Neural cell (in vitro differentiated cells): Measurements from ENCODE around the gene ADAM23. TPM values are rescaled to one million over a fixed set of nuclear protein-coding genes. Genes with fewer than 3 reads are reported as not detected.

ENCODE experiments used
- H2AFZ ChIP-seq: fragments of 200-600, 300-800 bp; sonication (generic), shearing (Covaris generic); 2 replicates; pipeline ENCODE4 v1.6.0; 2014; ENCODE audit warnings: low read depth, mild to moderate bottlenecking, antibody characterized with exemption, low read length, moderate library complexity
- H3F3A ChIP-seq: fragments of 200-600 bp; shearing (Covaris generic); 2 replicates; pipeline ENCODE4 v1.6.1; 2016; ENCODE audit warnings: mild to moderate bottlenecking, moderate library complexity, mixed read lengths, antibody characterized with exemption, low read length; ENCODE audit not compliant: insufficient read depth, poor library complexity, severe bottlenecking
- H3K27ac ChIP-seq: fragments of 200-600, 300-800 bp; sonication (generic), shearing (Covaris generic); 2 replicates; pipeline ENCODE4 v1.5.1; 2014; ENCODE audit warnings: mild to moderate bottlenecking, low read length, moderate library complexity
- H3K27me3 ChIP-seq: fragments of 300-800, 200-600 bp; sonication (generic), shearing (Covaris generic); 2 replicates; pipeline ENCODE4 v1.6.0; 2014; ENCODE audit warnings: mild to moderate bottlenecking, low read depth, low read length, moderate library complexity; ENCODE audit not compliant: insufficient read depth
- H3K36me3 ChIP-seq: fragments of 300-800, 200-600 bp; sonication (generic), shearing (Covaris generic); 2 replicates; pipeline ENCODE4 v1.5.1; 2014; ENCODE audit warnings: mild to moderate bottlenecking, antibody characterized with exemption, low read length, moderate library complexity; ENCODE audit not compliant: insufficient read depth
- H3K4me2 ChIP-seq: fragments of 300-800, 200-600 bp; sonication (generic), shearing (Covaris generic); 2 replicates; pipeline ENCODE4 v1.6.0; 2014; ENCODE audit warnings: mild to moderate bottlenecking, low read length
- H3K4me3 ChIP-seq: fragments of 300-800, 200-600 bp; sonication (generic), shearing (Covaris generic); 2 replicates; pipeline ENCODE4 v1.5.1; 2014; ENCODE audit warnings: mild to moderate bottlenecking, low read length, moderate library complexity
- H3K79me2 ChIP-seq: fragments of 200-600 bp; shearing (Covaris generic); replicated peaks from 2 replicates; pipeline ENCODE4 v1.6.0; 2014; ENCODE audit warnings: mild to moderate bottlenecking, low read length, moderate library complexity; ENCODE audit not compliant: insufficient read depth
- H3K9ac ChIP-seq: fragments of 300-800, 200-600 bp; sonication (generic), shearing (Covaris generic); 2 replicates; pipeline ENCODE4 v1.6.1; 2016; ENCODE audit warnings: mild to moderate bottlenecking, low read length, mixed read lengths
- H3K9me2 ChIP-seq: fragments of 200-600 bp; shearing (Covaris generic); 2 replicates; pipeline ENCODE4 v1.6.1; 2016; ENCODE audit warnings: mild to moderate bottlenecking, low read length, mixed read lengths; ENCODE audit not compliant: insufficient read depth
- H3K9me3 ChIP-seq: fragments of 200-600, 300-800 bp; sonication (generic), shearing (Covaris generic); 2 replicates; pipeline ENCODE4 v1.6.1; 2016; ENCODE audit warnings: mild to moderate bottlenecking, mixed run types, low read length, moderate library complexity, mixed read lengths
- H4K20me1 ChIP-seq: fragments of 200-600 bp; shearing (Covaris generic); 2 replicates; pipeline ENCODE4 v1.6.1; 2016; ENCODE audit warnings: mild to moderate bottlenecking, mixed run types; ENCODE audit not compliant: insufficient read depth
- CTCF ChIP-seq: fragments of 450-650 bp; IDR thresholded peaks from 2 replicates; pipeline ENCODE4 v1.5.1; 2014; ENCODE audit warnings: antibody characterized with exemption, mild to moderate bottlenecking, moderate library complexity; ENCODE audit not compliant: poor library complexity, severe bottlenecking
- EP300 ChIP-seq: fragments of 450-650 bp; conservative IDR thresholded peaks from 2 replicates; pipeline ENCODE4 v1.6.1; 2014; ENCODE audit warnings: antibody characterized with exemption, mild to moderate bottlenecking, moderate library complexity; ENCODE audit not compliant: poor library complexity, severe bottlenecking
- EZH2 ChIP-seq: fragments of 200-600, 300-800 bp; shearing (Covaris generic), sonication (generic); IDR thresholded peaks from 2 replicates; pipeline ENCODE4 v1.6.1; 2014; ENCODE audit warnings: antibody characterized with exemption, low read length, borderline replicate concordance, mild to moderate bottlenecking; ENCODE audit not compliant: insufficient read depth, poor library complexity, severe bottlenecking
- MXI1 ChIP-seq: fragments of 450-650 bp; conservative IDR thresholded peaks from 2 replicates; pipeline ENCODE4 v1.6.1; 2014; ENCODE audit warnings: antibody characterized with exemption, mild to moderate bottlenecking; ENCODE audit not compliant: poor library complexity, severe bottlenecking
- POLR2AphosphoS5 ChIP-seq: IDR thresholded peaks from 2 replicates; pipeline ENCODE4 v1.6.1; 2012
- RAD21 ChIP-seq: fragments of 450-650 bp; conservative IDR thresholded peaks from 2 replicates; pipeline ENCODE4 v1.6.1; 2014; ENCODE audit warnings: antibody characterized with exemption, mild to moderate bottlenecking, moderate library complexity
- SMC3 ChIP-seq: fragments of 450-650 bp; conservative IDR thresholded peaks from 2 replicates; pipeline ENCODE4 v1.6.1; 2014; ENCODE audit warnings: antibody characterized with exemption, mild to moderate bottlenecking, moderate library complexity; ENCODE audit not compliant: poor library complexity
- TAF1 ChIP-seq: IDR thresholded peaks from 2 replicates; pipeline ENCODE4 v1.6.1; 2012; ENCODE audit warnings: low read depth
- polyA plus RNA-seq: library from polyadenylated mRNA; depleted of rRNA; stranded (reverse); fragments of >200 nt; gene quantifications from 2 replicates; pipeline ENCODE4 v1.2.3, GENCODE V29; 2014
- TF ChIP-seq, protein P1 (sequence below): IDR thresholded peaks from 2 replicates; pipeline ENCODE4 v1.6.1; 2012; ENCODE audit warnings: borderline replicate concordance

ADAM23 gene
- polyA plus RNA-seq, 1 donor from 2014 or later, result 75.2 TPM

- no peak overlapping the region for H2AFZ ChIP-seq
- no peak overlapping the region for H3K4me3 ChIP-seq
- peaks cover 8% of the 10 kb centered on the region for H3K36me3 ChIP-seq
- no peak overlapping the region for H3K9ac ChIP-seq
- H3K9me3 ChIP-seq, result no peaks in the 10 kb centered on the region
- H3K4me2 ChIP-seq, result no peak overlapping the region
- TF ChIP-seq EP300 (no peak), SMC3 (no peak), RAD21 (no peak), POLR2AphosphoS5 (no peak)
- no peaks in the 10 kb centered on the region for H3K27me3 ChIP-seq
- H3K27ac ChIP-seq, result no peak overlapping the region
- no peaks in the 10 kb centered on the region for H4K20me1 ChIP-seq
- H3K9me2 ChIP-seq, result no peaks in the 10 kb centered on the region
- no peaks in the 10 kb centered on the region for H3K79me2 ChIP-seq
- no peaks in the 10 kb centered on the region for H3F3A ChIP-seq
Observed at GRCh38 chr2:206557321-206557720, 114.0 kb downstream of the ADAM23 start.

DNA sequence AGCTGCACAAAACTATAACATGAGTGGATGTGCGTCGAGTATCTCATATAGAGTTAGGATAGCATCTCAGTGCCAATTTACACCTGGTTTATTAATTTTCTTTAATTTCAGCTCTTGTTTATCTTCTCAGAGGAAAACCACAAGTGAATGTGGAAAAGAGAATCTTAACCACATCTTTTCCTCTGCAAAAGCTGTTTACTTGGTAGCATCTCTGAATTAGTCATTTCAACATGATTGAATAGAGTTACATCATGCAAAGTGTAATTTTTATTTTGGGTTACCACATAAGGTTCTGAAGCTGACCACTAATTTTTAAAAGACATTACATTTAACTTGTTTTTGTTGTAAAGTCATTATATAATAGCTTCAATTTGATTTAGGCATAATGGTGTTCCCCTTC, 115.2 kb downstream of the ADAM23 start:
- Histone ChIP-seq H2AFZ (no peak overlapping the region), H3K4me3 (no peak overlapping the region), H3K9ac (no peak overlapping the region), H3K79me2 (no peaks in the 10 kb centered on the region), H3K36me3 (peaks cover 8% of the 10 kb centered on the region), H3F3A (no peaks in the 10 kb centered on the region), H3K27ac (no peak overlapping the region), H4K20me1 (no peaks in the 10 kb centered on the region), H3K9me3 (no peaks in the 10 kb centered on the region), H3K9me2 (no peaks in the 10 kb centered on the region), H3K27me3 (no peaks in the 10 kb centered on the region), H3K4me2 (no peak overlapping the region)
- TF ChIP-seq TAF1, result no peak
- no peak for TF ChIP-seq EZH2
- TF ChIP-seq MXI1, result no peak
- TF ChIP-seq POLR2AphosphoS5, result no peak
- TF ChIP-seq, protein P1, sequence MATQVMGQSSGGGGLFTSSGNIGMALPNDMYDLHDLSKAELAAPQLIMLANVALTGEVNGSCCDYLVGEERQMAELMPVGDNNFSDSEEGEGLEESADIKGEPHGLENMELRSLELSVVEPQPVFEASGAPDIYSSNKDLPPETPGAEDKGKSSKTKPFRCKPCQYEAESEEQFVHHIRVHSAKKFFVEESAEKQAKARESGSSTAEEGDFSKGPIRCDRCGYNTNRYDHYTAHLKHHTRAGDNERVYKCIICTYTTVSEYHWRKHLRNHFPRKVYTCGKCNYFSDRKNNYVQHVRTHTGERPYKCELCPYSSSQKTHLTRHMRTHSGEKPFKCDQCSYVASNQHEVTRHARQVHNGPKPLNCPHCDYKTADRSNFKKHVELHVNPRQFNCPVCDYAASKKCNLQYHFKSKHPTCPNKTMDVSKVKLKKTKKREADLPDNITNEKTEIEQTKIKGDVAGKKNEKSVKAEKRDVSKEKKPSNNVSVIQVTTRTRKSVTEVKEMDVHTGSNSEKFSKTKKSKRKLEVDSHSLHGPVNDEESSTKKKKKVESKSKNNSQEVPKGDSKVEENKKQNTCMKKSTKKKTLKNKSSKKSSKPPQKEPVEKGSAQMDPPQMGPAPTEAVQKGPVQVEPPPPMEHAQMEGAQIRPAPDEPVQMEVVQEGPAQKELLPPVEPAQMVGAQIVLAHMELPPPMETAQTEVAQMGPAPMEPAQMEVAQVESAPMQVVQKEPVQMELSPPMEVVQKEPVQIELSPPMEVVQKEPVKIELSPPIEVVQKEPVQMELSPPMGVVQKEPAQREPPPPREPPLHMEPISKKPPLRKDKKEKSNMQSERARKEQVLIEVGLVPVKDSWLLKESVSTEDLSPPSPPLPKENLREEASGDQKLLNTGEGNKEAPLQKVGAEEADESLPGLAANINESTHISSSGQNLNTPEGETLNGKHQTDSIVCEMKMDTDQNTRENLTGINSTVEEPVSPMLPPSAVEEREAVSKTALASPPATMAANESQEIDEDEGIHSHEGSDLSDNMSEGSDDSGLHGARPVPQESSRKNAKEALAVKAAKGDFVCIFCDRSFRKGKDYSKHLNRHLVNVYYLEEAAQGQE, result no peak
- TF ChIP-seq CTCF, result no peak
- no peak for TF ChIP-seq SMC3
- no peak for TF ChIP-seq RAD21
- TF ChIP-seq EP300, result no peak

- H2AFZ ChIP-seq, result no peak overlapping the region
- no peak overlapping the region for H3K9ac ChIP-seq
- no peaks in the 10 kb centered on the region for H4K20me1 ChIP-seq
- no peak overlapping the region for H3K4me2 ChIP-seq
- TF ChIP-seq EZH2 (no peak), SMC3 (no peak), MXI1 (no peak), TAF1 (no peak), EP300 (no peak), RAD21 (no peak), CTCF (no peak), POLR2AphosphoS5 (no peak)
- TF ChIP-seq, protein P1, result no peak
- H3K9me3 ChIP-seq, result no peaks in the 10 kb centered on the region
- no peaks in the 10 kb centered on the region for H3F3A ChIP-seq
- H3K4me3 ChIP-seq, result no peak overlapping the region
- H3K27me3 ChIP-seq, result no peaks in the 10 kb centered on the region
- H3K9me2 ChIP-seq, result no peaks in the 10 kb centered on the region
- H3K79me2 ChIP-seq, result no peaks in the 10 kb centered on the region
- no peak overlapping the region for H3K27ac ChIP-seq
- peaks cover 9% of the 10 kb centered on the region for H3K36me3 ChIP-seq
Observed at GRCh38 chr2:206561962-206562361, 118.6 kb downstream of the ADAM23 start.
